ENCODE results near the gene PLA2G6.

GRCh38 chr22:38062791-38063190 is 118.8 kb downstream of the PLA2G6 start:
- TF ChIP-seq POLR2A (IDR thresholded peaks at IDR 0.05; ENCODE audit: low read depth, low read length) = no peak
- no peak for TF ChIP-seq TAF1 (IDR thresholded peaks at IDR 0.05; ENCODE audit: low read depth, low read length)
- TF ChIP-seq POLR2AphosphoS5 (IDR thresholded peaks at IDR 0.05; ENCODE audit: low read depth, low read length) = no peak
- no peak for TF ChIP-seq PAX5 (IDR thresholded peaks at IDR 0.05; ENCODE audit: insufficient read depth, low read length, severe bottlenecking)
- TF ChIP-seq POU2F2 (IDR thresholded peaks at IDR 0.05; ENCODE audit: low read depth, low read length) = no peak
- TF ChIP-seq SPI1 (IDR thresholded peaks at IDR 0.05; ENCODE audit: low read depth, low read length) = peak; percentile 30; the same call in 1 of the 2 replicates
